ENCODE measurements around the gene SPRYD3.

GRCh38 chr12:53123578-53124351, 44.6 kb upstream of the SPRYD3 start:
- TF ChIP-seq GATA2 (IDR thresholded peaks at IDR 0.05; ENCODE audit: low read depth, low read length) = no peak
- TF ChIP-seq GATA3 (IDR thresholded peaks at IDR 0.05; ENCODE audit: low read depth, low read length) = no peak
